ENCODE results near the gene PPP5C. TPM values are rescaled to one million over a fixed set of nuclear protein-coding genes. Genes with fewer than 3 reads are reported as not detected.
"Not testable (repeated sequence)": the region's sequence is repeated elsewhere in the genome, so short reads cannot be mapped to it uniquely, and the experiment has no call there.

Gene PPP5C
- polyA plus RNA-seq, 1 donor: 58.3 TPM

GRCh38 chr19:46433470-46433869, 86.6 kb downstream of the PPP5C start:
- not testable (repeated sequence) for DNase-seq (ENCODE audit: low read depth)

- no peak for DNase-seq (ENCODE audit: low read depth)
Observed at GRCh38 chr19:46435009-46435408, 88.1 kb downstream of the PPP5C start.

- DNase-seq (ENCODE audit: low read depth): not testable (repeated sequence)
Observed at GRCh38 chr19:46435689-46436088, 88.8 kb downstream of the PPP5C start.

Other genes with a start within 250 kb of the PPP5C start
- not detected for gene IGFL3, start 222.4 kb upstream of the PPP5C start, polyA plus RNA-seq (ENCODE audit: insufficient read length)
- gene IGFL2, start 198.8 kb upstream of the PPP5C start, polyA plus RNA-seq (ENCODE audit: insufficient read length): not detected
- gene IGFL1, start 117.3 kb upstream of the PPP5C start, polyA plus RNA-seq (ENCODE audit: insufficient read length): not detected
- gene HIF3A, start 50.0 kb upstream of the PPP5C start, polyA plus RNA-seq (ENCODE audit: insufficient read length): 330 TPM
- 63.1 TPM for gene CCDC8, start 66.5 kb downstream of the PPP5C start, polyA plus RNA-seq (ENCODE audit: insufficient read length)
- 0.73 TPM for gene PNMA8C, start 81.8 kb downstream of the PPP5C start, polyA plus RNA-seq (ENCODE audit: insufficient read length)
- 35.9 TPM for gene PNMA8A, start 124.5 kb downstream of the PPP5C start, polyA plus RNA-seq (ENCODE audit: insufficient read length)
- gene PNMA8B, start 148.8 kb downstream of the PPP5C start, polyA plus RNA-seq (ENCODE audit: insufficient read length): 2.5 TPM

Measured in forelimb muscle (tissue), 1 donor.